CD14-positive monocyte (primary cell): ENCODE data around the gene DOCK3. TPM values are rescaled to one million over a fixed set of nuclear protein-coding genes. Genes with fewer than 3 reads are reported as not detected.

Experiments
- DNase-seq, 3 donors: peaks; one replicate each; pipeline ENCODE4 v3.0.0-alpha.2; 2011 to 2022
- H2AFZ ChIP-seq: 2 replicates; pipeline ENCODE4 v1.6.0; 2012; ENCODE audit warnings: mild to moderate bottlenecking, low read depth, low read length, inconsistent platforms; ENCODE audit not compliant: insufficient read depth, poor library complexity, severe bottlenecking
- H3K27ac ChIP-seq, 2 donors: 1 replicate in 1 of 2; 2 replicates in 1 of 2; pipeline ENCODE4 v1.5.1; 2012 to 2013; ENCODE audit warnings: low read length in 2 of 2, control low read depth in 1 of 2, inconsistent platforms in 1 of 2, low read depth in 1 of 2, mild to moderate bottlenecking in 1 of 2
- H3K27me3 ChIP-seq, 2 donors: one replicate each; pipeline versions ENCODE4 v1.6.0 to v1.6.1; 2011 to 2013; ENCODE audit warnings: low read length in 2 of 2; ENCODE audit not compliant: control insufficient read depth in 2 of 2, insufficient read depth in 2 of 2
- H3K36me3 ChIP-seq, 2 donors: replicated peaks in 1 of 2; 1 replicate in 1 of 2; 2 replicates in 1 of 2; pipeline versions ENCODE4 v1.5.1 to v1.6.1; 2012 to 2013; ENCODE audit warnings: low read length in 2 of 2, control low read depth in 1 of 2, inconsistent platforms in 1 of 2, mild to moderate bottlenecking in 1 of 2; ENCODE audit not compliant: insufficient read depth in 2 of 2, control insufficient read depth in 1 of 2
- H3K4me1 ChIP-seq, 2 donors: 1 replicate in 1 of 2; 2 replicates in 1 of 2; pipeline versions ENCODE4 v1.5.1 to v1.6.1; 2012 to 2013; ENCODE audit warnings: low read length in 2 of 2, control low read depth in 1 of 2, inconsistent platforms in 1 of 2, mild to moderate bottlenecking in 1 of 2, moderate library complexity in 1 of 2; ENCODE audit not compliant: insufficient read depth in 2 of 2, control insufficient read depth in 1 of 2
- H3K4me2 ChIP-seq: replicated peaks from 2 replicates; pipeline ENCODE3; 2012; ENCODE audit warnings: low read length, moderate library complexity, mild to moderate bottlenecking; ENCODE audit not compliant: poor library complexity, severe bottlenecking; ENCODE audit errors: extremely low read depth
- H3K4me3 ChIP-seq, 3 experiments: fragments of 200-600 bp in 1 of 3; sonication (generic) in 1 of 3; replicated peaks in 1 of 3; 1 replicate in 2 of 3; 2 replicates in 1 of 3; pipeline ENCODE4 v1.5.1; 2011 to 2013; ENCODE audit warnings: low read length in 3 of 3, mild to moderate bottlenecking in 3 of 3, control low read depth in 2 of 3, low read depth in 2 of 3, inconsistent platforms in 1 of 3, moderate library complexity in 1 of 3
- H3K79me2 ChIP-seq: 2 replicates; pipeline ENCODE4 v1.6.0; 2012; ENCODE audit warnings: mild to moderate bottlenecking, control low read depth, inconsistent platforms, low read length, moderate library complexity; ENCODE audit not compliant: insufficient read depth
- H3K9ac ChIP-seq: 2 replicates; pipeline ENCODE4 v1.6.0; 2017; ENCODE audit warnings: low read length, mild to moderate bottlenecking; ENCODE audit not compliant: insufficient read depth, poor library complexity, severe bottlenecking
- H3K9me3 ChIP-seq, 2 donors: replicated peaks in 1 of 2; 1 replicate in 1 of 2; 2 replicates in 1 of 2; pipeline versions ENCODE4 v1.5.1 to v1.6.1; 2012 to 2013; ENCODE audit warnings: low read length in 2 of 2, control low read depth in 1 of 2; ENCODE audit not compliant: control insufficient read depth in 1 of 2, insufficient read depth in 1 of 2
- H4K20me1 ChIP-seq: 2 replicates; pipeline ENCODE4 v1.6.0; 2012; ENCODE audit warnings: mild to moderate bottlenecking, low read length, control low read depth, moderate library complexity; ENCODE audit not compliant: insufficient read depth
- H3K27ac Mint-ChIP-seq, 7 donors: one replicate each; pipeline ENCODE4 v1.8.0; 2020; ENCODE audit warnings: mild to moderate bottlenecking in 7 of 7, mixed read lengths in 7 of 7, moderate library complexity in 6 of 7, inconsistent platforms in 2 of 7
- H3K27me3 Mint-ChIP-seq, 3 donors: one replicate each; pipeline ENCODE4 v1.8.0; 2021 to 2022; ENCODE audit warnings: low read depth in 3 of 3, mild to moderate bottlenecking in 3 of 3, mixed read lengths in 3 of 3, moderate library complexity in 3 of 3, inconsistent platforms in 1 of 3
- H3K36me3 Mint-ChIP-seq, 2 donors: one replicate each; pipeline ENCODE4 v1.8.0; 2020; ENCODE audit warnings: mixed read lengths in 2 of 2, inconsistent platforms in 1 of 2, mild to moderate bottlenecking in 1 of 2
- H3K4me1 Mint-ChIP-seq: one replicate; pipeline ENCODE4 v1.8.0; 2020; ENCODE audit warnings: mild to moderate bottlenecking, mixed read lengths
- H3K4me3 Mint-ChIP-seq, 2 donors: one replicate each; pipeline ENCODE4 v1.8.0; 2020; ENCODE audit warnings: mild to moderate bottlenecking in 2 of 2, mixed read lengths in 2 of 2, moderate library complexity in 1 of 2
- H3K9me3 Mint-ChIP-seq, 7 donors: one replicate each; pipeline ENCODE4 v1.8.0; 2020 to 2022; ENCODE audit warnings: mixed read lengths in 7 of 7, mild to moderate bottlenecking in 6 of 7, moderate library complexity in 6 of 7, inconsistent platforms in 2 of 7
- WGBS: methylation state at CpG from one replicate; pipeline ENCODE4 v1.1.5; 2013; ENCODE audit warnings: missing lambda C conversion rate; ENCODE audit not compliant: insufficient coverage; 5-methylcytosine and 5-hydroxymethylcytosine counted together
- intact Hi-C, 2 donors: fragments of 100-400 bp; cut with micrococcal nuclease; formaldehyde crosslinking; loops; one replicate each; pipeline versions ENCODE4 v1.15.0 to v1.15.1; 2023
- polyA plus RNA-seq, 3 donors: library from polyadenylated mRNA; depleted of rRNA in 1 of 3; unstranded in 2 of 3; stranded (reverse) in 1 of 3; fragments of 300-500 nt in 2 of 3; fragments of >200 nt in 1 of 3; fragmentation: Illumina TruSeq in 2 of 3; gene quantifications; 1 replicate in 2 of 3; 2 replicates in 1 of 3; pipeline ENCODE4 v1.2.3, GENCODE V29; 2012 to 2021
- TF ChIP-seq, protein P1 (sequence below): fragments of 200-600 bp; IDR thresholded peaks from one replicate; pipeline ENCODE4 v1.8.0; 2022; ENCODE audit warnings: antibody characterized with exemption, mild to moderate bottlenecking

The DOCK3 gene
- polyA plus RNA-seq, 3 donors: 0.03 TPM; not detected in 1

DNA sequence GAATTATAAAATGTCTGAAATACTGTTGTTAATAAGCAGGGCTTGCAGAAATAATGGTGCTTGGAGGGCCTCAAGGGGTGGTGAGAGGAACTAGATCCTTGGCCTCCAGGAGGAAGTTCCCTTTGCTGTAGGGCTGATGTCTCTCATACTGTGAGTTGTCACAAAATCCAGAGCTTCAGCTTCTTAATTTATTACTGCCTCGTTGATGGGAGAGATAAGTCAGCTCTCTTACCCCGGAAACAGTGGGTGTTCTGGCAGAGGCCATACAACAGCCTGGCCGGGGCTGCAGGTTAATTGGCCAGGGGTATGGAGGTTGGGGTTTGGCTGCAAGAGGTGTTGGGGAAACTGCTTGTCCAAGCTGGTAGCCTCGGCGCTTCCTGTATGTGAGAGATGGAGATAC lies 42.3 kb upstream of the DOCK3 start:
- 4% methylated on average over 5 of the region's 5 CpGs for WGBS
- Mint-ChIP-seq H3K9me3 (peaks cover 0 to 4% (median 0%) of the 10 kb centered on the region in 7 donors), H3K36me3 (peaks cover 43 to 57% of the 10 kb centered on the region in 2 donors), H3K4me1 (peaks cover 82% of the 10 kb centered on the region), H3K4me3 (peak overlapping the region; percentile 57 to 72), H3K27me3 (no peaks in the 10 kb centered on the region), H3K27ac (peak overlapping the region; percentile 88 to 99 (median 94))
- H4K20me1 ChIP-seq: peaks cover 100% of the 10 kb centered on the region
- H3K9ac ChIP-seq: peak overlapping the region; percentile 43
- H3K27me3 ChIP-seq: no peaks in the 10 kb centered on the region
- no peaks in the 10 kb centered on the region for H3K9me3 ChIP-seq
- H3K4me3 ChIP-seq: peak overlapping the region in 1 of 3 experiments; percentile 48
- H3K79me2 ChIP-seq: peaks cover 98% of the 10 kb centered on the region
- peak overlapping the region; percentile 66 for H3K4me2 ChIP-seq
- peaks cover 16 to 61% of the 10 kb centered on the region in 2 donors for H3K36me3 ChIP-seq
- intact Hi-C loops: loop anchor here in 1 of 2 donors (2.0 kb wide), 1 partner anchor 16 kb away; the partner anchor contains the start of gene MAPKAPK3
- H2AFZ ChIP-seq: no peak overlapping the region
- peaks cover 67 to 80% of the 10 kb centered on the region in 2 donors for H3K4me1 ChIP-seq
- peak overlapping the region; percentile 70 to 94 for H3K27ac ChIP-seq
- TF ChIP-seq, protein P1, sequence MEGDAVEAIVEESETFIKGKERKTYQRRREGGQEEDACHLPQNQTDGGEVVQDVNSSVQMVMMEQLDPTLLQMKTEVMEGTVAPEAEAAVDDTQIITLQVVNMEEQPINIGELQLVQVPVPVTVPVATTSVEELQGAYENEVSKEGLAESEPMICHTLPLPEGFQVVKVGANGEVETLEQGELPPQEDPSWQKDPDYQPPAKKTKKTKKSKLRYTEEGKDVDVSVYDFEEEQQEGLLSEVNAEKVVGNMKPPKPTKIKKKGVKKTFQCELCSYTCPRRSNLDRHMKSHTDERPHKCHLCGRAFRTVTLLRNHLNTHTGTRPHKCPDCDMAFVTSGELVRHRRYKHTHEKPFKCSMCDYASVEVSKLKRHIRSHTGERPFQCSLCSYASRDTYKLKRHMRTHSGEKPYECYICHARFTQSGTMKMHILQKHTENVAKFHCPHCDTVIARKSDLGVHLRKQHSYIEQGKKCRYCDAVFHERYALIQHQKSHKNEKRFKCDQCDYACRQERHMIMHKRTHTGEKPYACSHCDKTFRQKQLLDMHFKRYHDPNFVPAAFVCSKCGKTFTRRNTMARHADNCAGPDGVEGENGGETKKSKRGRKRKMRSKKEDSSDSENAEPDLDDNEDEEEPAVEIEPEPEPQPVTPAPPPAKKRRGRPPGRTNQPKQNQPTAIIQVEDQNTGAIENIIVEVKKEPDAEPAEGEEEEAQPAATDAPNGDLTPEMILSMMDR: peak; percentile 32
- peak; percentile 57 to 66 (median 62) for DNase-seq

DNA sequence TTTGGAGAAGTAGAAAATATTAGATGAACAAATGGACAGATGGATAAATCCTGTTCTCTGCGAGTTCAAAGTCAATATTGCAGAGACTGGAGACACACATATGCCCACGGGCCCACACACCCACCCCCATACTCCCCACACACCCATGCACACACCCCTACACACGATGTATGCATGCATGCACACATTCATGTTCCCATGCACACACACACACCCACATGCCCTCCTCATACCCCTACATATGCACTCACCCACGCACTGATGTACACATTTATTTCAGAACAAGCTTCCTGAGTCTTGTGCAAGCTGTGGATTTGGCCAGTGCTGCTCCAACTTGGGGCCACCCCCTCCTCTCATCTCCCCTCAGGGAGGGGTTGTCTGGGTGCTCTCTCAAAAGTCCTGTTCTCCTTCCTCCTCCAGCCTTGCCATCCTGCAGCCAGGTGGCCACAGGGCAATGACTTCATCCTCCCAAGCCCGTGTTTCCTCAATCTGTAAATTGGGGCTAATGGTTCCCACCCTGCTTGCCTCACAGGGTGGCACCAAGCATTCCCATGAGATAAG lies 41.4 kb upstream of the DOCK3 start:
- no peak overlapping the region for H2AFZ ChIP-seq
- H3K4me2 ChIP-seq: peak overlapping the region; percentile 66
- peak overlapping the region; percentile 70 to 94 for H3K27ac ChIP-seq
- Mint-ChIP-seq H3K27me3 (no peaks in the 10 kb centered on the region), H3K36me3 (peaks cover 46 to 58% of the 10 kb centered on the region in 2 donors), H3K4me3 (peak overlapping the region in 1 of 2 donors; percentile 10), H3K27ac (peak overlapping the region; percentile 87 to 99 (median 92)), H3K9me3 (peaks cover 0 to 4% (median 0%) of the 10 kb centered on the region in 7 donors), H3K4me1 (peaks cover 78% of the 10 kb centered on the region)
- H3K9ac ChIP-seq: peak overlapping the region; percentile 43
- intact Hi-C loops: loop anchor here in 1 of 2 donors (2.0 kb wide), 1 partner anchor 17 kb away; the partner anchor contains the start of gene MAPKAPK3
- no peak for DNase-seq
- peaks cover 16 to 61% of the 10 kb centered on the region in 2 donors for H3K36me3 ChIP-seq
- peaks cover 100% of the 10 kb centered on the region for H4K20me1 ChIP-seq
- H3K79me2 ChIP-seq: peaks cover 98% of the 10 kb centered on the region
- H3K27me3 ChIP-seq: no peaks in the 10 kb centered on the region
- TF ChIP-seq, protein P1: no peak
- WGBS: 54% methylated on average over 3 of the region's 5 CpGs
- peaks cover 58 to 71% of the 10 kb centered on the region in 2 donors for H3K4me1 ChIP-seq
- peak overlapping the region in 1 of 3 experiments; percentile 48 for H3K4me3 ChIP-seq
- H3K9me3 ChIP-seq: no peaks in the 10 kb centered on the region
